Activated T-cell treated with anti-CD3 and anti-CD28 coated beads for 24 hours (primary cell): ENCODE data around the gene APOM.

ENCODE experiments used
- DNase-seq: peaks from one replicate; pipeline ENCODE4 v3.0.0-alpha.2; 2020; ENCODE audit warnings: low read depth

APOM gene

DNA sequence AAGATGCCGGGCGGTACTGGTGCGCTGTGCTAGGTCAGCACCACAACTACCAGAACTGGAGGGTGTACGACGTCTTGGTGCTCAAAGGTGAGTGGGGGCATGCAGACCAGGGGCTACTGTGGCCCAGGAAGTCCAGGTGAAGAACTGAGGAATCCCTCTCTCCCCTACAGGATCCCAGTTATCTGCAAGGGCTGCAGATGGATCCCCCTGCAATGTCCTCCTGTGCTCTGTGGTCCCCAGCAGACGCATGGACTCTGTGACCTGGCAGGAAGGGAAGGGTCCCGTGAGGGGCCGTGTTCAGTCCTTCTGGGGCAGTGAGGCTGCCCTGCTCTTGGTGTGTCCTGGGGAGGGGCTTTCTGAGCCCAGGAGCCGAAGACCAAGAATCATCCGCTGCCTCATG, 52.0 kb downstream of the APOM start:
- no peak for DNase-seq
